PC-9 (cell line): ENCODE data around the gene RAB10. TPM values are rescaled to one million over a fixed set of nuclear protein-coding genes. Genes with fewer than 3 reads are reported as not detected.
A peak's percentile ranks its signal among the peaks of the same experiment; 100 is the strongest.

Experiments
- BruUV-seq: library from RNA; stranded (reverse); fragments of 400-500 nt; replicated peaks from 2 replicates; lab custom pipeline; 2021; lab: Mats Ljungman, UMichigan
- CTCF ChIA-PET: fragments of 300-600 bp; sonication (Branson Sonifier 250); formaldehyde crosslinking; loops from one replicate; lab custom pipeline; 2022; ENCODE audit warnings: antibody characterized with exemption; lab: Charles Lee
- POLR2A ChIA-PET: fragments of 300-600 bp; sonication (Branson Sonifier 250); formaldehyde crosslinking; loops from one replicate; lab custom pipeline; 2022; ENCODE audit warnings: antibody characterized with exemption; ENCODE audit not compliant: unreplicated experiment; lab: Charles Lee
- DNase-seq, 2 experiments: peaks; one replicate each; pipeline versions ENCODE4 v3.0.0 to v3.0.0-alpha.2; 2015 to 2022; ENCODE audit warnings: mixed read lengths in 1 of 2
- H2AFZ ChIP-seq: fragments of 200-600 bp; sonication (generic); 2 replicates; pipeline ENCODE4 v1.8.1; 2017; ENCODE audit warnings: antibody characterized with exemption
- H3F3A ChIP-seq: fragments of 200-600 bp; sonication (generic); 2 replicates; pipeline ENCODE4 v1.8.1; 2017; ENCODE audit warnings: antibody characterized with exemption, mild to moderate bottlenecking, low read depth; ENCODE audit not compliant: insufficient read depth
- H3K27ac ChIP-seq: fragments of 200-600 bp; sonication (generic); 2 replicates; pipeline ENCODE4 v1.6.1; 2016; ENCODE audit warnings: mixed run types
- H3K27me3 ChIP-seq: fragments of 200-600 bp; sonication (generic); 2 replicates; pipeline ENCODE4 v1.6.1; 2016; ENCODE audit warnings: low read depth, mixed run types; ENCODE audit not compliant: insufficient read depth
- H3K36me3 ChIP-seq: fragments of 200-600 bp; sonication (generic); 2 replicates; pipeline ENCODE4 v1.6.1; 2016; ENCODE audit warnings: low read depth, mixed run types
- H3K4me1 ChIP-seq: fragments of 200-600 bp; sonication (generic); replicated peaks from 2 replicates; pipeline ENCODE4 v1.6.1; 2016; ENCODE audit warnings: mixed run types; ENCODE audit not compliant: insufficient read depth
- H3K4me2 ChIP-seq: fragments of 200-600 bp; sonication (generic); 2 replicates; pipeline ENCODE4 v1.6.1; 2017; ENCODE audit warnings: mixed run types
- H3K4me3 ChIP-seq: fragments of 200-600 bp; sonication (generic); 2 replicates; pipeline ENCODE4 v1.6.1; 2016; ENCODE audit warnings: mixed run types
- H3K79me2 ChIP-seq: fragments of 200-600 bp; sonication (generic); 2 replicates; pipeline ENCODE4 v1.6.1; 2017; ENCODE audit warnings: low read depth, mixed run types
- H3K9me2 ChIP-seq: fragments of 200-600 bp; sonication (generic); 2 replicates; pipeline ENCODE4 v1.8.1; 2017; ENCODE audit warnings: mild to moderate bottlenecking; ENCODE audit not compliant: insufficient read depth
- H3K9me3 ChIP-seq: fragments of 200-600 bp; sonication (generic); 2 replicates; pipeline ENCODE4 v1.8.1; 2016; ENCODE audit warnings: low read depth; ENCODE audit not compliant: insufficient read depth
- H4K20me1 ChIP-seq: fragments of 200-600 bp; sonication (generic); 2 replicates; pipeline ENCODE4 v1.8.1; 2017; ENCODE audit not compliant: insufficient read depth
- CTCF ChIP-seq: fragments of 200-600 bp; sonication (generic); conservative IDR thresholded peaks from 2 replicates; pipeline ENCODE4 v1.6.1; 2017; ENCODE audit warnings: mixed run types, antibody characterized with exemption, mild to moderate bottlenecking, moderate library complexity
- EZH2 ChIP-seq: fragments of 200-600 bp; sonication (generic); IDR thresholded peaks from 2 replicates; pipeline ENCODE4 v1.8.0; 2017; ENCODE audit warnings: antibody characterized with exemption, low read depth
- intact Hi-C: fragments of 100-400 bp; cut with micrococcal nuclease; formaldehyde crosslinking; loops from one replicate; pipeline ENCODE4 v1.10.0; 2022; ENCODE audit not compliant: unreplicated experiment
- total RNA-seq: library from RNA; stranded (reverse); gene quantifications from 2 replicates; pipeline ENCODE4 v1.2.3, GENCODE V29; 2021

RAB10 gene
- total RNA-seq, 1 experiment from 2014 or later: 171 TPM

- Histone ChIP-seq H3K4me3 (no peak overlapping the region), H3K4me2 (peak overlapping the region; percentile 40; the same call in 1 of the 2 replicates), H3K9me2 (no peaks in the 10 kb centered on the region), H3K36me3 (no peaks in the 10 kb centered on the region), H3K4me1 (peaks cover 23% of the 10 kb centered on the region), H3K79me2 (no peaks in the 10 kb centered on the region), H3K9me3 (no peaks in the 10 kb centered on the region), H4K20me1 (no peaks in the 10 kb centered on the region), H3F3A (peaks cover 23% of the 10 kb centered on the region), H3K27ac (no peak overlapping the region), H3K27me3 (no peaks in the 10 kb centered on the region), H2AFZ (no peak overlapping the region)
- CTCF ChIA-PET: interaction anchor here (0.6 to 1.0 kb wide), 4 partner anchors 124 to 835 kb away, joined by 4 to 6 read pairs (median 6); no protein-coding TSS in a partner anchor
- intact Hi-C loops: loop anchor here (1.0 to 10.0 kb wide), 6 partner anchors 56 to 540 kb away; no protein-coding TSS in a partner anchor
- no TSS peak for BruUV-seq
- peak; percentile 51 to 60 for DNase-seq
- TF ChIP-seq CTCF (peak; percentile 88), EZH2 (no peak)
- POLR2A ChIA-PET: interaction anchor here (0.7 kb wide), 1 partner anchor 69 kb away, joined by 29 read pairs; no protein-coding TSS in a partner anchor
Observed at GRCh38 chr2:26144953-26145680, 111.2 kb downstream of the RAB10 start.

GRCh38 chr2:26148501-26148900, 114.6 kb downstream of the RAB10 start:
- intact Hi-C loops: loop anchor here (10.0 kb wide), 1 partner anchor 544 kb away; no protein-coding TSS in a partner anchor

More at GRCh38 chr2:26148501-26148900, 114.6 kb downstream of the RAB10 start:
- no peak overlapping the region for H3K4me2 ChIP-seq
- no peaks in the 10 kb centered on the region for H3K79me2 ChIP-seq
- no peaks in the 10 kb centered on the region for H3K9me3 ChIP-seq
- H3F3A ChIP-seq: peaks cover 10% of the 10 kb centered on the region
- DNase-seq: no peak
- no peaks in the 10 kb centered on the region for H3K36me3 ChIP-seq
- H4K20me1 ChIP-seq: no peaks in the 10 kb centered on the region
- H2AFZ ChIP-seq: no peak overlapping the region
- peaks cover 18% of the 10 kb centered on the region for H3K4me1 ChIP-seq
- no peaks in the 10 kb centered on the region for H3K27me3 ChIP-seq
- CTCF ChIA-PET: interaction anchor here (0.6 to 1.1 kb wide), 2 partner anchors 132 to 192 kb away, joined by 3 read pairs; no protein-coding TSS in a partner anchor
- TF ChIP-seq EZH2 (no peak), CTCF (no peak)
- no peak overlapping the region for H3K27ac ChIP-seq
- no peak overlapping the region for H3K4me3 ChIP-seq
- no TSS peak for BruUV-seq
- POLR2A ChIA-PET: no interaction called here
- no peaks in the 10 kb centered on the region for H3K9me2 ChIP-seq
